NCI-H1417 (cell line): Measurements from ENCODE around the gene SMYD3.

ENCODE experiments used
- DNase-seq, 3 experiments: peaks; one replicate each; lab custom pipeline; 2025; lab: John Stamatoyannopoulos, UW

Gene SMYD3

GRCh38 chr1:246147524-246148461, 359.3 kb downstream of the SMYD3 start:
- DNase-seq, result no peak

GRCh38 chr1:246146804-246147523, 360.1 kb downstream of the SMYD3 start:
- no peak for DNase-seq

- no peak for DNase-seq
Measured at GRCh38 chr1:246145900-246146299, 361.2 kb downstream of the SMYD3 start.

GRCh38 chr1:246144931-246145330, 362.1 kb downstream of the SMYD3 start:
- DNase-seq, result no peak

GRCh38 chr1:246142320-246142893, 364.7 kb downstream of the SMYD3 start:
- DNase-seq, result no peak

- no peak for DNase-seq
Measured at GRCh38 chr1:246141306-246141705, 365.8 kb downstream of the SMYD3 start.

- DNase-seq, result peak in 1 of 3 experiments; percentile 12
Measured at GRCh38 chr1:246139745-246140182, 367.3 kb downstream of the SMYD3 start.

GRCh38 chr1:246138781-246139180, 368.3 kb downstream of the SMYD3 start:
- DNase-seq, result no peak

- DNase-seq, result no peak
Measured at GRCh38 chr1:246136477-246136876, 370.6 kb downstream of the SMYD3 start.

- DNase-seq, result no peak
Measured at GRCh38 chr1:246134789-246135188, 372.3 kb downstream of the SMYD3 start.

GRCh38 chr1:246131095-246131494, 376.0 kb downstream of the SMYD3 start:
- DNase-seq, result no peak

GRCh38 chr1:246128494-246129069, 378.5 kb downstream of the SMYD3 start:
- DNase-seq, result no peak

- no peak for DNase-seq
Measured at GRCh38 chr1:246126580-246126979, 380.5 kb downstream of the SMYD3 start.

- DNase-seq, result no peak
Measured at GRCh38 chr1:246122071-246122470, 385.0 kb downstream of the SMYD3 start.

GRCh38 chr1:246121533-246121932, 385.5 kb downstream of the SMYD3 start:
- DNase-seq, result no peak

GRCh38 chr1:246117066-246117791, 389.9 kb downstream of the SMYD3 start:
- peak in 2 of 3 experiments; percentile 33 to 65 for DNase-seq

- peak in 1 of 3 experiments; percentile 4 for DNase-seq
Measured at GRCh38 chr1:246114369-246114768, 392.7 kb downstream of the SMYD3 start.

GRCh38 chr1:246113555-246114095, 393.5 kb downstream of the SMYD3 start:
- peak in 1 of 3 experiments; percentile 59 for DNase-seq

GRCh38 chr1:246111570-246111969, 395.5 kb downstream of the SMYD3 start:
- no peak for DNase-seq

- peak in 2 of 3 experiments; percentile 83 to 97 for DNase-seq
Measured at GRCh38 chr1:246110343-246111219, 396.5 kb downstream of the SMYD3 start.
